MG63 (cell line): ENCODE data around the gene PLPP7. TPM values are rescaled to one million over a fixed set of nuclear protein-coding genes. Genes with fewer than 3 reads are reported as not detected.
A peak's percentile ranks its signal among the peaks of the same experiment; 100 is the strongest.
"Not testable (repeated sequence)": the region's sequence is repeated elsewhere in the genome, so short reads cannot be mapped to it uniquely, and the experiment has no call there.

ENCODE experiments used
- DNase-seq: peaks from one replicate; pipeline ENCODE4 v3.0.0-alpha.2; 2020
- H3K27me3 ChIP-seq: fragments of 250-450 bp; sonication (Bioruptor Pico); 2 replicates; pipeline ENCODE4 v1.5.1; 2020; ENCODE audit warnings: mild to moderate bottlenecking, moderate library complexity
- H3K36me3 ChIP-seq: fragments of 250-450 bp; sonication (Bioruptor Pico); 2 replicates; pipeline ENCODE4 v1.5.1; 2020; ENCODE audit warnings: mild to moderate bottlenecking, moderate library complexity
- H3K4me3 ChIP-seq: fragments of 250-450 bp; sonication (Bioruptor Pico); 2 replicates; pipeline ENCODE4 v1.5.1; 2020; ENCODE audit warnings: mild to moderate bottlenecking, moderate library complexity
- H3K9me3 ChIP-seq: fragments of 250-450 bp; sonication (Bioruptor Pico); 2 replicates; pipeline ENCODE4 v1.5.1; 2020; ENCODE audit warnings: mild to moderate bottlenecking, moderate library complexity
- total RNA-seq: library from RNA; depleted of rRNA; stranded (reverse); fragments of >200 nt; shearing (Covaris generic); gene quantifications from 2 replicates; pipeline ENCODE4 v1.2.3, GENCODE V29; 2014; ENCODE audit warnings: low replicate concordance

Gene PLPP7
- total RNA-seq, 1 experiment from 2014 or later = 8.1 TPM

- no peaks in the 10 kb centered on the region for H3K9me3 ChIP-seq
- DNase-seq = no peak
- H3K27me3 ChIP-seq = no peaks in the 10 kb centered on the region
- no peaks in the 10 kb centered on the region for H3K36me3 ChIP-seq
- no peak overlapping the region for H3K4me3 ChIP-seq
These were observed 27.0 kb upstream of the PLPP7 start for GRCh38 chr9:131262327-131263032.

DNA sequence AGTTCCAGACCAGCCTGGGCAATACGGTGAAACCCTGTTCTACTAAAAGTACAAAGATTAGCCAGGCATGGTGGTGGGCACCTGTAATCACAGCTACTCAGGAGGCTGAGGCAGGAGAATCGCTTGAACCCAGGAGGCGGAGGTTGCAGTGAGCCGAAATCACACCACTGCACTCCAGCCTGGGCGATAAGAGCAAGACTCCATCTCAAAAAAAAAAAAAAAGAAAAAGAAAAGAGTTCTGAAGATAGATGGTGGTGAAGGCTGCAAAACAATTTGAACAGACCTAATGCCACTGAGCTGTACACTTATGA lies 26.5 kb upstream of the PLPP7 start:
- not testable (repeated sequence) for H3K9me3 ChIP-seq, H3K4me3 ChIP-seq, DNase-seq, H3K27me3 ChIP-seq, H3K36me3 ChIP-seq

DNA sequence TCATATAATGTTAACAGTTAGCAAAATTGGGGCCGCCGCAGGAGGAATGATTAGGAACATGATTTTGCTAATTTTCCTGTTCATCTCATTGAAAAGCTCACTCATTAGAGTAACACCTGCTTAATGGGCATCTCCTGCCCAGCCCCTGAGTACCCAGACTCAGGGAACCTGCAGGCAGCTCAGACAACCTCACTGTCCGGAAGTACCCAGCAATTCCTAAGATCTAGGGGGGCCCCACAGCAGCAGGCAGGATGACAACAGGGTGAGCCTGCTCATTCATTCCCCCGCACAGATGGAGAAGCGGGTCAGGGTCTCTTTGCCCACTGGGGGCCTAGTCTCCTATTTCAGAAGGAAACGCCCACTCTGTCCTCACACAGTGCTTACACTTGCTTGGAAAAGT lies 25.8 kb upstream of the PLPP7 start:
- H3K36me3 ChIP-seq = no peaks in the 10 kb centered on the region
- no peaks in the 10 kb centered on the region for H3K27me3 ChIP-seq
- H3K4me3 ChIP-seq = no peak overlapping the region
- no peaks in the 10 kb centered on the region for H3K9me3 ChIP-seq
- DNase-seq = no peak

DNA sequence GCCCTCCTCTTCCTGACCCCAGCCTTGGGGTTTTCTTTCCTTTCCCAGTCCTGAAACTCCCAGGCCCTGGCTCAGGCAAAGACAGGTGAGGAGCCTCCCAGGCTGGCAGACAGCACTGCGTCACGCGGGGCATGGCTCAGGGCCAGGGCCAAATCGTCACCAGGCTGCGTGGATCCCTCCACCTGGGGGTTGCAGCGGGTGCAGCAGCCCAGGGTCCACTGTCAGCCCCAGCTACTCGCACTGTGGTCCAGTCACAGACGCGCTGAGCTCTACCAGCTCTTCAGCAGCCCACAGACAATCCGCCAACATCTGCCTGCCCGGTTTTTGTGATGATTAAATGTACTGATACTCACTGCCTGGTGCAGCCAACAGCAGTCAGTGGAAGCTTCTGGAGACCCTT lies 25.3 kb upstream of the PLPP7 start:
- Histone ChIP-seq H3K27me3 (no peaks in the 10 kb centered on the region), H3K4me3 (no peak overlapping the region), H3K36me3 (no peaks in the 10 kb centered on the region), H3K9me3 (no peaks in the 10 kb centered on the region)
- DNase-seq = no peak

GRCh38 chr9:131266266-131267229 lies 23.0 kb upstream of the PLPP7 start:
- Histone ChIP-seq H3K27me3 (no peaks in the 10 kb centered on the region), H3K9me3 (no peaks in the 10 kb centered on the region), H3K36me3 (no peaks in the 10 kb centered on the region), H3K4me3 (no peak overlapping the region)
- DNase-seq = no peak

GRCh38 chr9:131270171-131271015 lies 19.1 kb upstream of the PLPP7 start:
- H3K27me3 ChIP-seq = no peaks in the 10 kb centered on the region
- H3K9me3 ChIP-seq = no peaks in the 10 kb centered on the region
- no peaks in the 10 kb centered on the region for H3K36me3 ChIP-seq
- H3K4me3 ChIP-seq = no peak overlapping the region
- no peak for DNase-seq

DNA sequence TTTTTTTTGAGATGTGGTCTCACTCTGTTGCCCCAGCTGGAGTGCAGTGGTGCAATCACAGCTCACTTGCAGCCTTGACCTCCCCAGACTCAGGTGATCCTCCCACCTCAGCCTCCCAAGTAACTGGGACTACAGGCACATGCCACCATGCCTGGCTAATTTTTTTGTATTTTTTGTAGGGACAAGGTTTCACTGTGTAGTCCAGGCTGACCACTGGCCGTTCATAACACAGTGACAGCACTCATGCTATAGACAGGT lies 18.6 kb upstream of the PLPP7 start:
- DNase-seq, H3K36me3 ChIP-seq, H3K27me3 ChIP-seq, H3K9me3 ChIP-seq, H3K4me3 ChIP-seq: not testable (repeated sequence)

DNA sequence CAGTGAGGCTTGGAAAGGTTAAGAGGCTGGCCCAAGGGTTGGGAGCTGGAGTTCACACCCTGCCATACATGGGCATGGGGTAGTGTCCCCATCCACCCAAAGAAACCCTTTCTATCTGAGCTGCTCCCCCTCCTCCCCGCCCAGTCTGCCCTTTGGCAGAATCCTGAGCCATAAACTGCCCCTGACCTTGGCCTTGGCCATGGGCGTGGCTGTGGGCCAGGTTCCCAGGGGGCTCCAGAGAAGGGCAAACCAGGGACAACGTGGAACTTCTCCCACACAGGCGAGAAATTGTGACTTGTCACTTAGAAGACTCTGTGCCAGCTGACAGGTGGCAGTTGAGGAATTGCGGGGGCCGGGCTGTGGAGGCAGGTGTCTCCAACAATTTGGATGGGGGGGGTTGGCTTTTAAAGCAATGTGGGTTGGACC lies 18.0 kb upstream of the PLPP7 start:
- Histone ChIP-seq H3K27me3 (no peaks in the 10 kb centered on the region), H3K4me3 (no peak overlapping the region), H3K36me3 (no peaks in the 10 kb centered on the region), H3K9me3 (no peaks in the 10 kb centered on the region)
- no peak for DNase-seq

- H3K9me3 ChIP-seq = no peaks in the 10 kb centered on the region
- H3K27me3 ChIP-seq = no peaks in the 10 kb centered on the region
- H3K4me3 ChIP-seq = no peak overlapping the region
- no peaks in the 10 kb centered on the region for H3K36me3 ChIP-seq
- DNase-seq = no peak
These were observed 17.3 kb upstream of the PLPP7 start for GRCh38 chr9:131272212-131272611.

- Histone ChIP-seq H3K27me3 (no peaks in the 10 kb centered on the region), H3K9me3 (no peaks in the 10 kb centered on the region), H3K4me3 (no peak overlapping the region), H3K36me3 (no peaks in the 10 kb centered on the region)
- DNase-seq = no peak
These were observed 16.2 kb upstream of the PLPP7 start for GRCh38 chr9:131273146-131273855.

GRCh38 chr9:131273856-131274673 lies 15.5 kb upstream of the PLPP7 start:
- no peaks in the 10 kb centered on the region for H3K27me3 ChIP-seq
- no peaks in the 10 kb centered on the region for H3K9me3 ChIP-seq
- H3K4me3 ChIP-seq = no peak overlapping the region
- DNase-seq = no peak
- H3K36me3 ChIP-seq = no peaks in the 10 kb centered on the region

DNA sequence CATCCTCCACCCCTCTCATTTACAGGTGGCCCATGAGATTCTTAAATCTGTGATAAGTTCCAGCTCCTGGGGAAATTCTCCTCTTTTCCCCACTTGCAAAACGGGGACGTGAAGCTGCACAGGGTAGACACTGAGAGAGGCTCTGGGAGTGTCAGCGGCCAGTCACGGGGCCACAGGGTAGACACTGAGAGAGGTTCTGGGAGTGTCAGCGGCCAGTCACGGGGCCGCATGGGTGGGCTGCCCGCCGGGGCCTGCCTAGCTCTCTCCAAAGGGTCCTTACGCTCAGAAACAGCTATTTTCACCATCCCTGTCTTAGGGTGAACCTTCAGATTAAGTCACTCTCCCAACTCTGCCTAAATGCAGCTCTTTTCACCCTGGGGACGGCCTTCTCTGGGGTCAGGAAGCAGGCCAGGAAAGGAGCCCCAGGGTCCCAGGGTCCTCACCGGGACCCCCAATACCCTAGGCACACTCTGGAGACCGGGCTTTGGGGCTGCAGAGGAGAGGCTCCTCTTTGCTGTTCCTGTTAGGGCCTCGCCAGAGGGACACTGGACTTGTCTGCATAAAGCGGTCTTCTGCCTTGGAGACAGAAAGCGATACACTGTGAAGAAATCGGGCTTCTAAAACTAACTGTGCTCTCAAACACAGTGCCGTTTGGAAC lies 14.7 kb upstream of the PLPP7 start:
- Histone ChIP-seq H3K36me3 (no peaks in the 10 kb centered on the region), H3K4me3 (no peak overlapping the region), H3K27me3 (no peaks in the 10 kb centered on the region), H3K9me3 (no peaks in the 10 kb centered on the region)
- no peak for DNase-seq

- no peaks in the 10 kb centered on the region for H3K27me3 ChIP-seq
- DNase-seq = no peak
- H3K9me3 ChIP-seq = no peaks in the 10 kb centered on the region
- H3K4me3 ChIP-seq = no peak overlapping the region
- H3K36me3 ChIP-seq = no peaks in the 10 kb centered on the region
These were observed 14.0 kb upstream of the PLPP7 start for GRCh38 chr9:131275332-131276093.

DNA sequence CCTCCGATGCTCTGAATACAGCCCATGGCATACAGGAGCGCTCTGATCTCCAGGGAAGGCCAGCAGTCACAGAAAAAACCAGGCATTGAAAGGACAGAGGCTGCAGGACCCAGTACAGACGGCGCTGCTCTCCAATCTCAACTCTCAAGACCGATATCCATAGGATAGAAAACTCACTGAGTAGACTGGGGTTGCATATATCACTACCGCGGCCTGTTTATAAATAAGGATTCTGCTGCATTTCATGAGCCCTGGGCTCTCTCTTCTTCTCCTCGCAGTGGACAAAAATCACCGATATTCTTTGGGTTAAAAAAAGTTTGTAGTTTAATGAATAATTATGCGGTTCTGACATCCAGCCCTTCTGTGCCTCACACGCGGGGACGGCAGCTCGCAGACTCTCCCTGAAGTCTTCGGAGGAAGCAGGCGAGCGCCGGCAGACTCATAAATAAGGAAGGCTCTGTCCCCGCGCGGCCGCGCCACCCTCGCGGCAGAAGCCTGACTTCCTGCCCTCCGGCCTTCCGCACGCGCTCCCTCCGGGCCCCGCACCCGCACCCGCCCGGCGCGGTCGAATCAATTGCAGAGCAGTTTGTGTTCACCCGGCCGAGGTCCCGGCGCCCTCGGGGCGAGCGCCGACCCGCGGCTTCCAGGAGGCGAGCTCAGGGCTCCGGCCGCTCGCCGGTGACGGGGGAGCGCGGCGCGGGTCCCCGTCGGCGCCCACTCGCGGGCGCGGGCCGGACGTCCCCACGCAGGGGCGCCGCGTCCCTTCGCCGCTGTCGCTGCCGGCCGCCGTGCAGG lies 13.2 kb upstream of the PLPP7 start, which contains the start of gene FAM78A:
Gene FAM78A (minus strand): TSS at position 417 of the 795 bp plus-strand sequence. CDS start 331 bp downstream, at position 86.
- Histone ChIP-seq H3K27me3 (no peaks in the 10 kb centered on the region), H3K9me3 (no peaks in the 10 kb centered on the region), H3K36me3 (no peaks in the 10 kb centered on the region), H3K4me3 (peak within 1 kb of the TSS; percentile 34; the same call in 1 of the 2 replicates)
- no peak for DNase-seq
